K562 (cell line): ENCODE data around the gene DYNLT5. TPM values are rescaled to one million over a fixed set of nuclear protein-coding genes. Genes with fewer than 3 reads are reported as not detected.

ENCODE experiments used
- ATAC-seq: fragments of 200-7000 bp; cut with Tn5 transposase; 3 replicates; pipeline ENCODE4 v1.9.1; 2020; ENCODE audit warnings: moderate library complexity
- BruUV-seq: library from RNA; stranded (reverse); fragments of 400-500 nt; replicated peaks from 2 replicates; lab custom pipeline; 2021; lab: Mats Ljungman, UMichigan
- CTCF ChIA-PET: fragments of 300-600 bp; formaldehyde crosslinking; extraction: SDS; loops from one replicate; lab custom pipeline; 2021; ENCODE audit warnings: low intra/inter-chr PET ratio; lab: Yijun Ruan, JAX
- POLR2A ChIA-PET: fragments of 300-600, 350-650 bp; sonication (Branson Sonifier 250); formaldehyde crosslinking; extraction: SDS; loops from one replicate; lab custom pipeline; 2021; ENCODE audit warnings: antibody characterized with exemption, inconsistent platforms; lab: Yijun Ruan, JAX
- DNase-seq, 4 experiments: peaks; one replicate each; pipeline versions ENCODE4 v3.0.0 to v3.0.0-alpha.2; 2011 to 2018; ENCODE audit warnings: low spot score in 3 of 4, mixed read lengths in 3 of 4; ENCODE audit errors: extremely low read depth in 1 of 4
- FAIRE-seq: peaks from 2 replicates; lab custom pipeline; 2011; peaks lifted over from hg19 to GRCh38; lab: Jason Lieb, UNC
- H2AFZ ChIP-seq: 2 replicates; pipeline ENCODE4 v1.6.0; 2011; ENCODE audit warnings: low read depth, low read length, control low read depth, inconsistent platforms
- H3K27ac ChIP-seq: fragments of 200-600 bp; 3 replicates; pipeline ENCODE4 v1.8.0; 2011; ENCODE audit warnings: low read depth, mild to moderate bottlenecking, control low read depth, inconsistent platforms, low read length, moderate library complexity, mixed read lengths; ENCODE audit errors: extremely low read depth
- H3K27me3 ChIP-seq, 2 experiments: fragments of 300-600 bp in 1 of 2; 2 replicates in 1 of 2; 3 replicates in 1 of 2; pipeline versions ENCODE4 v1.6.0 to v1.8.0; 2011; ENCODE audit warnings: inconsistent platforms in 2 of 2, low read length in 2 of 2, mild to moderate bottlenecking in 1 of 2, mixed read lengths in 1 of 2, moderate library complexity in 1 of 2; ENCODE audit not compliant: control insufficient read depth in 2 of 2, insufficient read depth in 2 of 2
- H3K36me3 ChIP-seq: fragments of 300-600 bp; 3 replicates; pipeline ENCODE4 v1.8.0; 2011; ENCODE audit warnings: mild to moderate bottlenecking, low read length, inconsistent platforms; ENCODE audit not compliant: control insufficient read depth, insufficient read depth
- H3K4me1 ChIP-seq, 2 experiments: fragments of 200-600 bp in 1 of 2; replicated peaks in 1 of 2; 2 replicates in 1 of 2; 3 replicates in 1 of 2; pipeline versions ENCODE4 v1.5.1 to v1.8.0; 2011; ENCODE audit warnings: inconsistent platforms in 2 of 2, low read length in 2 of 2, mild to moderate bottlenecking in 1 of 2, mixed read lengths in 1 of 2, moderate library complexity in 1 of 2; ENCODE audit not compliant: control insufficient read depth in 2 of 2, insufficient read depth in 2 of 2
- H3K4me2 ChIP-seq: 2 replicates; pipeline ENCODE4 v1.6.1; 2011; ENCODE audit warnings: low read length, control low read depth, inconsistent platforms, mixed read lengths; ENCODE audit not compliant: insufficient read depth
- H3K4me3 ChIP-seq: fragments of 200-600 bp; sonication (generic), shearing (Covaris generic); 2 replicates; pipeline ENCODE4 v1.5.1; 2016; ENCODE audit warnings: control low read depth, inconsistent platforms
- H3K79me2 ChIP-seq: fragments of 200-600 bp; 3 replicates; pipeline ENCODE4 v1.8.0; 2011; ENCODE audit warnings: low read length, inconsistent platforms; ENCODE audit not compliant: control insufficient read depth, insufficient read depth
- H3K9ac ChIP-seq, 2 experiments: 2 replicates each; pipeline versions ENCODE4 v1.6.0 to v1.6.1; 2011; ENCODE audit warnings: low read depth in 2 of 2, low read length in 2 of 2, control low read depth in 1 of 2, inconsistent platforms in 1 of 2, mild to moderate bottlenecking in 1 of 2, mixed read lengths in 1 of 2; ENCODE audit not compliant: insufficient read depth in 1 of 2
- H3K9me1 ChIP-seq: one replicate; pipeline ENCODE4 v1.6.0; 2011; ENCODE audit warnings: inconsistent platforms, mild to moderate bottlenecking, low read length, moderate library complexity; ENCODE audit not compliant: control insufficient read depth, insufficient read depth
- H3K9me3 ChIP-seq: replicated peaks from 2 replicates; pipeline ENCODE4 v1.5.1; 2011; ENCODE audit warnings: low read depth, low read length, inconsistent platforms; ENCODE audit not compliant: control insufficient read depth, insufficient read depth
- H4K20me1 ChIP-seq: replicated peaks from 2 replicates; pipeline ENCODE4 v1.6.1; 2011; ENCODE audit warnings: low read length, inconsistent platforms, mixed read lengths; ENCODE audit not compliant: control insufficient read depth, insufficient read depth
- DACH1 ChIP-seq: fragments of 450-650 bp; IDR thresholded peaks from 2 replicates; pipeline ENCODE4 v1.6.1; 2018; ENCODE audit not compliant: partially characterized antibody
- E2F3 ChIP-seq: fragments of 250-450 bp; sonication (Bioruptor Pico); IDR thresholded peaks from 2 replicates; pipeline ENCODE4 v1.4.0; 2020; ENCODE audit warnings: mild to moderate bottlenecking
- GATAD2A ChIP-seq: fragments of 450-650 bp; IDR thresholded peaks from 2 replicates; pipeline ENCODE4 v1.6.1; 2017
- GATAD2B ChIP-seq: fragments of 450-650 bp; IDR thresholded peaks from 2 replicates; pipeline ENCODE4 v1.6.1; 2017; ENCODE audit warnings: mild to moderate bottlenecking, borderline replicate concordance
- MTA1 ChIP-seq: fragments of 450-650 bp; IDR thresholded peaks from 2 replicates; pipeline ENCODE4 v1.6.1; 2017; ENCODE audit warnings: borderline replicate concordance
- NCOA6 ChIP-seq: fragments of 450-650 bp; IDR thresholded peaks from 2 replicates; pipeline ENCODE4 v1.6.1; 2017; ENCODE audit warnings: mild to moderate bottlenecking
- RBM17 ChIP-seq: fragments of 200-400 bp; formaldehyde crosslinking; IDR thresholded peaks from 2 replicates; pipeline ENCODE4 v1.6.1; 2017; ENCODE audit warnings: low read depth, mild to moderate bottlenecking, low read length, borderline replicate concordance
- TOE1 ChIP-seq, 2 experiments: fragments of 450-650 bp in 1 of 2; sonication (generic) in 1 of 2; formaldehyde crosslinking in 1 of 2; IDR thresholded peaks; 2 replicates each; pipeline versions ENCODE4 v1.7.1 to v1.8.0; 2016 to 2022; ENCODE audit warnings: borderline replicate concordance in 2 of 2, mild to moderate bottlenecking in 2 of 2, antibody characterized with exemption in 1 of 2, inconsistent platforms in 1 of 2, low read depth in 1 of 2, missing genetic modification reagents in 1 of 2, moderate library complexity in 1 of 2
- U2AF1 ChIP-seq: fragments of 200-400 bp; formaldehyde crosslinking; optimal IDR thresholded peaks from 2 replicates; pipeline ENCODE3; 2017; ENCODE audit warnings: mild to moderate bottlenecking, low read depth, low read length, moderate library complexity
- ZKSCAN1 ChIP-seq: fragments of 150-350 bp; IDR thresholded peaks from 2 replicates; pipeline ENCODE4 v1.6.1; 2016; ENCODE audit warnings: low read depth, low read length
- ZNF253 ChIP-seq: fragments of 250-450 bp; sonication (Bioruptor Pico); conservative IDR thresholded peaks from 2 replicates; pipeline ENCODE4 v1.6.1; 2021; ENCODE audit warnings: mild to moderate bottlenecking
- ZNF384 ChIP-seq: IDR thresholded peaks from 2 replicates; pipeline ENCODE4 v1.6.1; 2012; ENCODE audit warnings: low read depth, low read length, improper control_type of control experiment
- ZNF778 ChIP-seq: fragments of 450-650 bp; formaldehyde crosslinking; IDR thresholded peaks from 2 replicates; pipeline ENCODE4 v1.4.0; 2020; ENCODE audit warnings: mild to moderate bottlenecking, moderate library complexity
- WGBS: fragments of 100-300 bp; shearing (Covaris generic); methylation state at CpG from one replicate; pipeline ENCODE4 v1.1.6; 2016; ENCODE audit warnings: low coverage, mixed read lengths; ENCODE audit not compliant: insufficient coverage; ENCODE audit errors: missing lambda C conversion rate; 5-methylcytosine and 5-hydroxymethylcytosine counted together
- in situ Hi-C: fragments of 300-500 bp; cut with MboI; formaldehyde crosslinking; loops from 4 replicates; pipeline ENCODE4 v1.15.0; 2018; ENCODE audit warnings: inconsistent platforms, mixed read lengths
- intact Hi-C: fragments of 100-400 bp; cut with micrococcal nuclease; formaldehyde crosslinking; loops from 2 replicates; pipeline ENCODE4 v1.14.2; 2022
- polyA plus RNA-seq, 8 experiments: library from polyadenylated mRNA; depleted of rRNA in 4 of 8; stranded (reverse) in 5 of 8; unstranded in 3 of 8; fragments of >200 nt; fragmentation: Nextera tagmentation in 2 of 8; fragmentation: Illumina TruSeq in 1 of 8; extraction: Ambion mirVana in 2 of 8; extraction: Trizol in 1 of 8; gene quantifications; 2 replicates each; pipeline versions ENCODE4 v1.2.1 to v1.2.3, GENCODE V29; 2011 to 2014; ENCODE audit warnings: inconsistent platforms in 1 of 8, missing spikeins in 1 of 8
- total RNA-seq, 7 experiments: library from RNA; depleted of rRNA in 6 of 7; stranded (reverse); fragments of >200 nt in 6 of 7; fragmentation: Illumina TruSeq in 2 of 7; extraction: Trizol in 2 of 7; gene quantifications; 2 replicates each; pipeline versions ENCODE4 v1.2.1 to v1.2.3, GENCODE V29; 2011 to 2021; ENCODE audit warnings: low replicate concordance in 1 of 7
- TF ChIP-seq, protein P1 (sequence below): fragments of 250-450 bp; sonication (Bioruptor Pico); IDR thresholded peaks from 2 replicates; pipeline ENCODE4 v1.4.0; 2020; ENCODE audit warnings: mild to moderate bottlenecking
- TF ChIP-seq, protein P2 (sequence below): sonication (generic); formaldehyde crosslinking; IDR thresholded peaks from 2 replicates; pipeline ENCODE4 v1.5.0; 2020; ENCODE audit warnings: missing genetic modification reagents
- TF ChIP-seq, protein P3 (sequence below): fragments of 450-650 bp; formaldehyde crosslinking; IDR thresholded peaks from 2 replicates; pipeline ENCODE4 v1.4.0; 2020; ENCODE audit warnings: mild to moderate bottlenecking, mixed read lengths
- TF ChIP-seq, protein P4 (sequence below): sonication (generic); IDR thresholded peaks from 2 replicates; pipeline ENCODE4 v1.6.1; 2016

DYNLT5 gene
- total and polyA plus RNA-seq, 9 of the 15 experiments (the other 6 are each of a cell fraction or from before 2014, with no cell fraction given): not detected

DNA sequence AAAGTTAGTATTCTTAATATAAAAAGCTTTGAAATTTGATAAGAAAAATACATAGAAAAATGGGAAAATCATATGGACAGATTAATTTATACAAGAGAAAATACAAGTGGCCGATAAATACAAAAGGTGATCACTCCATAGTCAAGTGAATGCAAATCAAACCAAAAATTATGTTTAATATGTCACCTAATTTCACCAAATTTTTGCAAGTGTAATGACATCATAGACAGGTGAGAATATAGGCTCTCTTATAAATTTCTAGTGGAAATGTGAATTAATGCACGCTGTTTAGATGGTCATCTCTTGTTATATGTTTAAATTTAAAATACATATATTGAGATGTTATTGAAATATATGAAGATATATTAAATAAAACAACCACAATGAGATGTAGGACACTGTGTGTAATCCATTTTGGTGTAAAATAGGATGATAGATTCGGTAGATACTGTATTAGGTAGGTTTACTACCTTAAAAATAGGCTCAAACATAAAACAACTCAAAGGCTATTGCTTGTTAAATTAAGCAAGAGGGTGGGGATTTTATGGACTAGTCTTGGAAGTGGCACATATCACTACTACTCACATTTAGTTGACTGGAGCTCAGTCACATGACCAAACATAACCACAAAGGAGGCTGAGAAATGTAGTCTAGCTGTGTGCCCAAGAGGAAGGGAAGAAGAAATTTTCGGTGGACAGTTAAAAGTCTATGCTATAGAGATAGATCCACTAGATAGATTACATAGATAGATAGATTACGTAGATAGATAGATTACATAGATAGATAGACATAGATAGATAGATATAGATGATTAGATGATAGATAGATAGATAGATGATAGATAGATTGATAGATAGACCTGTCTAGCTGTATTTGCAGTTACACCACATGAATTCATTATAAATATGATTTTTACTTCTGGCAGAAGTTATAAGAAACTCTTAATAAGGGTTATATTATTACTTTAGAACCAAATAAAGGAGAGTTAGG lies 39.7 kb downstream of the DYNLT5 start:
- DNase-seq: no peak
- WGBS: 7% methylated on average over 5 of the region's 5 CpGs
- Histone ChIP-seq H3K27ac (no peak overlapping the region), H3K27me3 (no peaks in the 10 kb centered on the region), H3K4me1 (no peaks in the 10 kb centered on the region), H3K79me2 (no peaks in the 10 kb centered on the region), H3K4me3 (no peak overlapping the region), H3K36me3 (no peaks in the 10 kb centered on the region), H3K9ac (no peak overlapping the region), H3K9me1 (no peaks in the 10 kb centered on the region), H2AFZ (no peak overlapping the region), H4K20me1 (no peaks in the 10 kb centered on the region), H3K9me3 (no peaks in the 10 kb centered on the region), H3K4me2 (no peak overlapping the region)
- POLR2A ChIA-PET: no interaction called here
- BruUV-seq: no TSS peak
- intact Hi-C loops: no loop called here
- FAIRE-seq: no peak
- CTCF ChIA-PET: no interaction called here
- 0 out of 3 replicates have a peak, but pooled peaks have one; percentile 20 for ATAC-seq
- in situ Hi-C loops: no loop called here
- TF ChIP-seq, protein P1, sequence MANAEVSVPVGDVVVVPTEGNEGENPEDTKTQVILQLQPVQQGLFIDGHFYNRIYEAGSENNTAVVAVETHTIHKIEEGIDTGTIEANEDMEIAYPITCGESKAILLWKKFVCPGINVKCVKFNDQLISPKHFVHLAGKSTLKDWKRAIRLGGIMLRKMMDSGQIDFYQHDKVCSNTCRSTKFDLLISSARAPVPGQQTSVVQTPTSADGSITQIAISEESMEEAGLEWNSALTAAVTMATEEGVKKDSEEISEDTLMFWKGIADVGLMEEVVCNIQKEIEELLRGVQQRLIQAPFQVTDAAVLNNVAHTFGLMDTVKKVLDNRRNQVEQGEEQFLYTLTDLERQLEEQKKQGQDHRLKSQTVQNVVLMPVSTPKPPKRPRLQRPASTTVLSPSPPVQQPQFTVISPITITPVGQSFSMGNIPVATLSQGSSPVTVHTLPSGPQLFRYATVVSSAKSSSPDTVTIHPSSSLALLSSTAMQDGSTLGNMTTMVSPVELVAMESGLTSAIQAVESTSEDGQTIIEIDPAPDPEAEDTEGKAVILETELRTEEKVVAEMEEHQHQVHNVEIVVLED (CRISPR knock-in tag): no peak
- TF ChIP-seq GATAD2A: no peak
- TF ChIP-seq ZKSCAN1: peak; percentile 30; the same call in 1 of the 2 replicates
- TF ChIP-seq ZNF384: no peak
- TF ChIP-seq, protein P2, sequence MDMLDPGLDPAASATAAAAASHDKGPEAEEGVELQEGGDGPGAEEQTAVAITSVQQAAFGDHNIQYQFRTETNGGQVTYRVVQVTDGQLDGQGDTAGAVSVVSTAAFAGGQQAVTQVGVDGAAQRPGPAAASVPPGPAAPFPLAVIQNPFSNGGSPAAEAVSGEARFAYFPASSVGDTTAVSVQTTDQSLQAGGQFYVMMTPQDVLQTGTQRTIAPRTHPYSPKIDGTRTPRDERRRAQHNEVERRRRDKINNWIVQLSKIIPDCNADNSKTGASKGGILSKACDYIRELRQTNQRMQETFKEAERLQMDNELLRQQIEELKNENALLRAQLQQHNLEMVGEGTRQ (CRISPR knock-in tag): peak; percentile 61
- TF ChIP-seq, protein P3, sequence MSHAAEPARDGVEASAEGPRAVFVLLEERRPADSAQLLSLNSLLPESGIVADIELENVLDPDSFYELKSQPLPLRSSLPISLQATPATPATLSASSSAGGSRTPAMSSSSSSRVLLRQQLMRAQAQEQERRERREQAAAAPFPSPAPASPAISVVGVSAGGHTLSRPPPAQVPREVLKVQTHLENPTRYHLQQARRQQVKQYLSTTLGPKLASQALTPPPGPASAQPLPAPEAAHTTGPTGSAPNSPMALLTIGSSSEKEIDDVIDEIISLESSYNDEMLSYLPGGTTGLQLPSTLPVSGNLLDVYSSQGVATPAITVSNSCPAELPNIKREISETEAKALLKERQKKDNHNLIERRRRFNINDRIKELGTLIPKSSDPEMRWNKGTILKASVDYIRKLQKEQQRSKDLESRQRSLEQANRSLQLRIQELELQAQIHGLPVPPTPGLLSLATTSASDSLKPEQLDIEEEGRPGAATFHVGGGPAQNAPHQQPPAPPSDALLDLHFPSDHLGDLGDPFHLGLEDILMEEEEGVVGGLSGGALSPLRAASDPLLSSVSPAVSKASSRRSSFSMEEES (CRISPR knock-in tag): peak; percentile 95
- TF ChIP-seq RBM17: no peak
- no peak for TF ChIP-seq ZNF778 (CRISPR knock-in tag)
- TF ChIP-seq U2AF1: no peak
- no peak for TF ChIP-seq MTA1
- TF ChIP-seq GATAD2B: peak; percentile 64; the same call in 1 of the 2 replicates
- TF ChIP-seq TOE1 (IDR thresholded peaks at IDR 0.05; ENCODE audit: borderline replicate concordance): peak; percentile 59; the same call in 1 of the 2 replicates
- no peak for TF ChIP-seq TOE1 (CRISPR knock-in tag; IDR thresholded peaks at IDR 0.05; ENCODE audit: borderline replicate concordance, low read depth)
- TF ChIP-seq, protein P4, sequence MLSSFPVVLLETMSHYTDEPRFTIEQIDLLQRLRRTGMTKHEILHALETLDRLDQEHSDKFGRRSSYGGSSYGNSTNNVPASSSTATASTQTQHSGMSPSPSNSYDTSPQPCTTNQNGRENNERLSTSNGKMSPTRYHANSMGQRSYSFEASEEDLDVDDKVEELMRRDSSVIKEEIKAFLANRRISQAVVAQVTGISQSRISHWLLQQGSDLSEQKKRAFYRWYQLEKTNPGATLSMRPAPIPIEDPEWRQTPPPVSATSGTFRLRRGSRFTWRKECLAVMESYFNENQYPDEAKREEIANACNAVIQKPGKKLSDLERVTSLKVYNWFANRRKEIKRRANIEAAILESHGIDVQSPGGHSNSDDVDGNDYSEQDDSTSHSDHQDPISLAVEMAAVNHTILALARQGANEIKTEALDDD: 0 out of 2 replicates have a peak, but pooled peaks have one; percentile 22
- TF ChIP-seq NCOA6: no peak
- TF ChIP-seq DACH1: peak; percentile 81
- no peak for TF ChIP-seq E2F3 (CRISPR knock-in tag)
- TF ChIP-seq ZNF253: no peak
